GM18519 (cell line): ENCODE data around the gene KRT7.
"Not testable (repeated sequence)": the region's sequence is repeated elsewhere in the genome, so short reads cannot be mapped to it uniquely, and the experiment has no call there.

ENCODE experiments used
- ATAC-seq: cut with Tn5 transposase; IDR thresholded peaks from one replicate; pipeline ENCODE4 v1.9.1; 2021; ENCODE audit warnings: mild to moderate bottlenecking, moderate library complexity; ENCODE audit not compliant: unreplicated experiment, low FRiP score

KRT7 gene

DNA sequence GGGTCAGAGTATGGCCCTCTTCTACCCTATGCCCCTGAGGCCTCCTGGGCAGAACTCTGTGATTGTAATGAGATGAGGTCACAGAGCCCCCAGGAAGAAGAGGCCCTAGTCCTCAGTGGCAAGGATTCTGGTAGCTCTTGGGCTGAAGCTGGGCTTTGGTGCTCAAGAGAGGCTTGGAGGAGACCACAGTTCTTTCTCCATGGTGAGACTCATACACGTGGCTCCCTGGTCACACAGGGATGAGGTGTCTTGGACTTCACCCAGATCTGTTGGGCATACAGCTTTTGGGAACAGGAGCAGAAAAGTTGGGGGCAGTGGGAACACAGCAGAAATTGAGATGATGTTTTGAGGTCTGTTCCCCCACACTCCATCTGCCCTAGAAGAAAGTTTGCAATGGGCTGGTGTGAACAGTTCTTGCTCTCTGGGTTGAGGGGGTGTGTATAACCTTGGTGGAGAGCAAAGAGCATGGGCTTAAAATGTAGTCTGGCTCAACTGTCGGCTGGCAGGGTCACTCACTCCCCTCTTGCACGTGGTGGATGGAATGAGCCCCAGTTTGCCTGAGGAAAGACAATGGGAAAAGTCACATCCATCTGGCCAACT is 41.6 kb downstream of the KRT7 start, which contains the start of gene KRT86:
Gene KRT86 (plus strand): TSS at position 125 of the 600 bp plus-strand sequence. CDS start 27,272 bp downstream, outside the sequence.
- no peak for ATAC-seq

GRCh38 chr12:52275686-52276085 is 42.6 kb downstream of the KRT7 start:
- ATAC-seq: no peak

GRCh38 chr12:52277486-52278245 is 44.6 kb downstream of the KRT7 start:
- no peak for ATAC-seq

DNA sequence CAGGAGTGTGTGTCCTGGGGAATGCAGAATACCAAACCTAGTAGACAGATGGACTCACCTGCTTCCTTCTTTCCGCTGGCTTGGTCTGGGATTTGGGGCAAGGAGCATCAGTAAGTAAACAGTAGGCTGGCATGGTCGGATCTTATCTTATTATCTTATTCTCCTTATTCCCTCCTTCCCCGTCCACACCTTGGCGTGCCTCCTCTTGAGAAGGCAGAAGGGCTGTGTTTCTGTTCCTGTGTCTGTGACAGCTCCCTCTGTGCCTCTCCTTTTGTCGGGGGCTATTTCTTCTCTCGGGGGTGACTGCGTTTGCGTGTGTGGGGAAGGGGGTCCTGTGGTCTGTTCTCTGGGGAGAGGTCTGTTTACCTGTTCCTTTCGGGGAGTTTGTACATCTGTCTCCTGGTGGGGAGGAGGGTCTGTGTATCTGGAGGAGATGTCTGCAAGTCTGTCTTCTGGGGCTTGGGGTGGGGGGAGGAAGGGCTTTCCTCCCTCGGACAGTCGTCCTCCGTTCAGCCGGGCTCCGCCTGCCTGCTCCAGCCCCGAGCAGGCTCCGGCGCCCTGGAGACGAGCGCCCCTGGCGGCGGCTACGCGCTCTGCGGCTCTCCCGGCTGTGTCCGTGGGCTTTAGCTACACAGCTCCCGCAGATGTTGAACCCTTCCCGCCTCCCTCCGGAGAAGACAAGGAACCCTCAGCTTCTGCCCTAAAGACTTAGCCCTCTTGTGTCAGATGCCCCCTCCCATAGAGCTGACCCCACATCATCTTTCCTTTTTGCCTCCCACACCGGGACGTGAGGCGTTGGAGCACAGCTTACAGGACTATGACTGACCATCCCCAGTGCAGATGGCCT is 45.8 kb downstream of the KRT7 start:
- peak; percentile 44 for ATAC-seq

DNA sequence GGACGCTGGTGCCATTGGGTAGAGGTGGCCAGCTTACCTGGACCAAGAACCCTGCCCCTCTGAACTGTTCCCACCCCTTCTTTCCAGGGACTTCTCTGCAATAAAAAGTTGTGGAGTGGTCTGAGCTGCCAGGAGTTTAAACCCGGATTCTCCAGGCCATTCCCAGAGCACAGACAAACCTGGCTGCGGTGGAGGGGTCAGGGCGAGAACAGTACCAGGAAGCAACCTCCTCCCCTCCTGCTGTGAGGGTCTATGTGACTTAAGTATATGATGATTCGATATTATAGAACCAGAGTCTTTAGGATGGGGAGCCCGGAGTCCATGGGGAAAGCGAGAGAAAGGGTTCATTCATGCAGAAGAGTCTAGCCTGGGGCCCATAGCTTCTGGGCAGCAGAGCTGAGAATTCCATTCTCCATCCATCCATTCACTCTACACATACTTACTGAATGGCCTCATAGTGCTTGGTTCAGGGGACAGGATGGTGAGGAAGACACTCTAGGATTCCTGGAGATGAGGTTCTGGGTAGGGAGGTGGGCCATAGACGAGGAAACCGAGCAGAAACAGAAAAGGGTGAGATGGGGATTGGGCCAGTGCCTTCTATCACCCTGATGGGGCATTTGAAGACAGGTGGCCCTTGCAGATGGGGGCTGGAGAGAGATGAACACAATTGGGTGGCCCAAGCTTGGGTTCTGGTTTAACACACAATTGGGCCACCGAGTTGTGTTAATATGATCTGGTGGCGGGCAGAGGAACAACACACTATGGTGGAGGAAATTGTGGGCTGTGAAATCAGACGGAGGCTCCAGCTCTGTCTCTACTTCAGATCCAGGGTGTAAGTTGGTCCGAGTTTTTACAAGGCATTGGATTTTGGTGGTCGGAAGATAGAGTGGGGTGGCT is 46.6 kb downstream of the KRT7 start:
- no peak for ATAC-seq

DNA sequence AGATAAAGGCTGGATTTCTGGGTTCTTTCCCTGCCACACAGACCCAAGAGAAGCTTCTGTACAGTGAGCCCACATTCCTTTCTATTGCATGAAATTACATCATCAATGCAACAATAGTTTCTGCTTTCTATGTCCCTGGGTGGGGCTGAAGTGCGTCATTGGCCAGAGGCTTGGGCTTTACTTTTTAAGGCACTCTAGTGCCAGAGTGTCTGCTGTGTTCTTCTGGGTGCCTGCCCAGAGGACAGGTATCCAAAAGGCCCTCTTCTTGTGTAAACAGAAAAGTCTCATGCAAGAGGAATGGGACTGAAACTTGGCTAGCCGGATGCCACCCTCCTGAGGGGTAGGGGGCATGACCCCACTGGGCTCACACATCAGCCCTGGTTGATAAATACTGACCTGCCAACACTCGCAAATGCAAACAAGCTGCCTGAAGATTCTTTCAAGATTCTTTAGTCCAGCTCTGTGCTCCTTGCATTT is 47.3 kb downstream of the KRT7 start:
- no peak for ATAC-seq

DNA sequence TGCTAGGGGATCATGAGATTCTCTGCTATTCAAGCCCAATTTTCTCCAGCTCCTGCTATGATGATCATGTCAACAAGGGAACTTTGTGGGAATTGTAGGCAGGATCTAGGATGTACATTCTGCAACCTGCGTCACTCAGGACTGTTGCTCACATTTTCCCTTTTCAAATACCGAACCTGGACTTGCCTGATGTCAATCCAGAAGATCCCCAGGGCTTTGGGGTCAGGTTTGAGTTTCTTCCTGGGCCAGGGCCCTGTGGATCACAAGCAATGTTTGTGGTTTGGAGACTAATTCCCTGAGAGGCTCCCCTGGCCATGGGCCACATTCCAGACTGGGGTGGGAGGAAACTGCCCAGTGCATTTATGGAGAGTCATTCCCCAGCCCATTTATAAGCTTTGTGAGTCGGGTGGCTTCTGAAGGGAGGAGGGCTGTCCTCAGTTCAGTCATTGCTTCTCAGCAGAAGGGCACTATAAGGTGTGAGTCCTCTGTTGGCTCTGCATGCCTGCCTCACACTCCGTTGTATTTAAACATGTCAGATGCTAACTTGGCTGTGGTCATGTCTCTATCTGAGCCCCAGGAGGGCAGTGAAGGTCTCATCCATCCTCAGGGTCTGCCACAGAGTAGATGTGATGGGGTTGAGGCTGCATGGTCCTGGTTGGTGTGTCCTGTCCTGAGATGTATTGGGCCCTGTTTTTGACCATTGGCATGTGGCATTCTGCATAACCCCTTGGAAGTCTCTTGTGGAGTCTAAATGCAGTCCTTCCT is 47.9 kb downstream of the KRT7 start:
- ATAC-seq: no peak

DNA sequence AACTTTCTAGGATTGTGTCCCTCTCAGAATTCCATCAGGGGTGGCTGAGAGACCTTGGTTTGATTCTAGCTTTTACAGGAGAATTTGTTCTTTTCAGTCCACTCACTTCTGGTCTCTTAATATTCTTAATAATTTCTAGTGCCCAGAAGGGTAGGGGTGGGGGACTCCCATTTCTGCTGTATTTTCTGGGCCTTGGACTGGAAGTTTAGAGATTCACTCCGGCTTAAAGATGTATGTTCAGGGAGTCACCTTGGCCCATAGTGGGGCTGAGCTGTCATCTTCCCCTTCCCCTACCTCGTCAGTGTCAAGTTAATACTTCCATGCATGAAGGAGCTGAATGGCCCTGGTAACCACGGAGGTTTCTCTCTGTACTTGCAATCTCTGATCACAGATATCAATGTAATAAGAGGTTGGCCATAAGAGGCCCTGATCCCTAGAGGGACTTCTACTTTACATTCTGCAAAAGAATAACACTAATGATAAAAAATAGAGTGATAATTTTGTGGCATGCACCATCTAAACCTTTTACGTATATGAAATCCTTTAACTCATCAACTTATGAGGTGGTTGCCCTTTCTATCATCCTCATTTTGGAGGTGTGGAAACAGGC is 51.6 kb downstream of the KRT7 start:
- ATAC-seq: no peak

- ATAC-seq: no peak
Measured at GRCh38 chr12:52285172-52285745, 52.2 kb downstream of the KRT7 start.

DNA sequence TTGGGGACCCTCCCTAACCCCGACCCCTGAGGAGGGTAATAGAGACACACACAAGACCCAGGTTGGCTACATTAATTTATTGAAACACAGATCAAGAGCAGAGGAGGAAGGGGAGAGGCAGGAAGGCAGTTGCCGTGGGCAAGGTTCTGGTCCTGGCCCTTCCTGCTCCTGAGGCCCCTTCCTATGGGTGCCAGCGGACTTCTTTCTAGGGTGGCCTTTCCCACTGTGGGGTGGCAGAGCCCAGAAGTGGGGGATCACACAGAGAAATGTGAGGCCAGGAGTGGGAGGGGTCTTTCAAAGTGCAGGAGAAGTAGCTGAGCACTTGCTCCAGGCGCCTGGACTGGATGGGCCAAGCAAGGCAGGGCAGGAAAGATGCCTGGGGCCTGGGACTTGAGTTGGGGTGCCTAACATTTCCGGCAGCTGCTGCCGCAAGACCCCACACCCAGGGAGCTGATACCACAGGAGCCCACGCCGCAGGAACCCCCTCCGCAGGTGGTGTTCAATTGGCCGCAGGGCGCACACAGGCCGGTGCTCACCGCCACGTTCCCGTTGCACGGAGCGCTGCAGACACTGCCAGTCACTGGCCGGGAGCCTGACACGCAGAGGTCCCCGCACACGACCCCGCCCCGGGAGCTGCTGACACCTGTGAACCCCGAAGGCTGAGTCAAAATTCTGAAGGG is 52.9 kb downstream of the KRT7 start:
- no peak for ATAC-seq

- not testable (repeated sequence) for ATAC-seq
Measured at GRCh38 chr12:52286857-52287785, 54.1 kb downstream of the KRT7 start.

- peak; percentile 61 for ATAC-seq
Measured at GRCh38 chr12:52287816-52288805, 55.1 kb downstream of the KRT7 start.

GRCh38 chr12:52290483-52291134 is 57.6 kb downstream of the KRT7 start:
- not testable (repeated sequence) for ATAC-seq

DNA sequence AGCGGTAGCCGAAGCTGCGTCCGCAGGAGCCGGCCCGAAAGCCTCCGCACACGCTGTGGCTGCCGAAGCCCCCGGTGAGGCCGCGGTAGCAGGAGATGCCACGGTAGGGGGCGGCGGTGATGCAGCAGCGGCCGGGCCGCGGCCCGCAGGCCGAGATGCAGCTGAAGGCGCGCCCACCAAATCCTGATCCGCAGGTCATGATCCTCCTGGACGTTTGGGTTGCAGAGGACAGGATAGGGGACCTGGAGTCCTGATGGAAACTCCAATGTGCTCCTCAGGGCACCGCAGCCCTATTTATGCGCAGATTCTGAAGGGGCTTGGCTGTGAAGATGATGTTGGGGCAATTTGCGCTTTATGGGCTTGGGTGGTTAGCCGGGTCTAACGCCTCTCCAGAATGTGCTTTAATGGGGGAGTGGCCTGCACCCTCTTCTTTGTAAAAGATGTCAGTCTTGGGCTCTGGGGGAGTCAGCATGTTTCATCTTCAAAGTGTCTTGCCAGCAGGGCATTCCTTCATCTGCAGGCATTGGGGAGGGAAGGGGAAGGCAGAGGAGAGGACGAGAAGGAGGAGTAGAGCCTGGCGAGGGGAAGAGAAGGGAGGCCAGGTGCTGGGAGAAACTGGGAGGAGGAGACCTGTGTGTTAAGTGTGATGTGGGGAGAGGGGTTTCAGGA is 58.4 kb downstream of the KRT7 start, which contains the start of gene KRT81:
Gene KRT81 (minus strand): TSS at position 268 of the 669 bp plus-strand sequence. CDS start 69 bp downstream, at position 199.
- ATAC-seq: no peak

DNA sequence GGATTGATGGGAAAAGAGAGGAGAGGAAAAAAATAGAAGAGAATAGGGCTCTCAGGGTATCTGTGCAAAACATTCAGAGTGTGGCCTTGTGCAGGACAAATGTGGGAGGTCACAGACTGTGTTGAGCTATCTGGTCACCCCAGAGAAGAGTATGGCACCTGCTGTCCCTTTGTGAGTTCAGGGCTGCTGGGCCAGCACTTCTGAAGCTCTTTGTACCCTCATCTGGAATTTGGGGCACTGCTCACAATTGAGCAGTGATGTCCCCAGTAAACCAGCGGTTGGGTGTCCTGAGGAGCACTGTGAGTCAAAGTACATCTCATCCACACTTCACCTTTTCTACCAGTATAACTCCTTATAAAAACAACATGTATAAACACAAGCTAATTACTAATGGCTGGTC is 60.9 kb downstream of the KRT7 start:
- no peak for ATAC-seq
